K562 (cell line): ENCODE results near the gene DTNBP1. TPM values are rescaled to one million over a fixed set of nuclear protein-coding genes. Genes with fewer than 3 reads are reported as not detected.

Experiments used
- ATF4 ChIP-seq: fragments of 450-650 bp; formaldehyde crosslinking; IDR thresholded peaks from 2 replicates; pipeline ENCODE4 v1.4.0; 2022; ENCODE audit warnings: mild to moderate bottlenecking, moderate library complexity
- BACH1 ChIP-seq: fragments of 200-800 bp; sonication (Bioruptor generic); IDR thresholded peaks from 2 replicates; pipeline ENCODE4 v1.6.1; 2016; ENCODE audit warnings: missing genetic modification characterization, missing compliant biosample characterization
- CREB5 ChIP-seq: fragments of 250-450 bp; sonication (Bioruptor Pico); IDR thresholded peaks from 2 replicates; pipeline ENCODE4 v1.5.0; 2020; ENCODE audit warnings: mild to moderate bottlenecking
- ELF4 ChIP-seq: fragments of 450-650 bp; formaldehyde crosslinking; IDR thresholded peaks from 2 replicates; pipeline ENCODE4 v1.4.0; 2022; ENCODE audit warnings: missing genetic modification characterization
- ESRRA ChIP-seq: fragments of 450-650 bp; IDR thresholded peaks from 2 replicates; pipeline ENCODE4 v1.6.1; 2014; ENCODE audit warnings: low read depth, mild to moderate bottlenecking, moderate library complexity, borderline replicate concordance
- HMG20B ChIP-seq: fragments of 250-450 bp; sonication (Bioruptor Pico); IDR thresholded peaks from 2 replicates; pipeline ENCODE4 v1.5.0; 2021; ENCODE audit warnings: mild to moderate bottlenecking
- HOMEZ ChIP-seq: fragments of 250-450 bp; sonication (Bioruptor Pico); IDR thresholded peaks from 2 replicates; pipeline ENCODE4 v1.4.0; 2020; ENCODE audit warnings: mild to moderate bottlenecking, moderate library complexity
- JUNB ChIP-seq: fragments of 450-650 bp; formaldehyde crosslinking; conservative IDR thresholded peaks from 2 replicates; pipeline ENCODE4 v1.4.0; 2020; ENCODE audit warnings: mild to moderate bottlenecking
- MAZ ChIP-seq, 2 experiments: fragments of 450-650 bp in 1 of 2; sonication (generic) in 1 of 2; formaldehyde crosslinking; IDR thresholded peaks in 1 of 2; conservative IDR thresholded peaks in 1 of 2; 2 replicates each; pipeline versions ENCODE4 v1.4.0 to v1.5.0; 2020; ENCODE audit warnings: mild to moderate bottlenecking in 1 of 2, missing genetic modification reagents in 1 of 2
- NR1H2 ChIP-seq: sonication (generic); formaldehyde crosslinking; IDR thresholded peaks from 2 replicates; pipeline ENCODE4 v1.4.0; 2020; ENCODE audit warnings: mild to moderate bottlenecking, missing genetic modification reagents
- POLR2H ChIP-seq: IDR thresholded peaks from 2 replicates; pipeline ENCODE4 v1.6.1; 2016; ENCODE audit warnings: missing genetic modification characterization, low read depth, mild to moderate bottlenecking, control low read depth, missing compliant biosample characterization, moderate library complexity
- PRDM10 ChIP-seq: fragments of 450-650 bp; IDR thresholded peaks from 2 replicates; pipeline ENCODE4 v1.6.1; 2018; ENCODE audit not compliant: partially characterized antibody
- RCOR1 ChIP-seq, 2 experiments: IDR thresholded peaks; 2 replicates each; pipeline ENCODE4 v1.6.1; 2012; ENCODE audit warnings: low read depth in 2 of 2, low read length in 2 of 2, borderline replicate concordance in 1 of 2, improper control_type of control experiment in 1 of 2
- SIRT6 ChIP-seq: IDR thresholded peaks from one replicate; pipeline ENCODE4 v1.6.1; 2012; ENCODE audit warnings: low read depth, mild to moderate bottlenecking, control low read depth, inconsistent platforms, low read length, moderate library complexity
- STAT5B ChIP-seq: fragments of 250-450 bp; sonication (Bioruptor Pico); IDR thresholded peaks from 2 replicates; pipeline ENCODE4 v1.8.0; 2021; ENCODE audit warnings: mild to moderate bottlenecking, inconsistent platforms
- ZNF551 ChIP-seq: fragments of 250-450 bp; sonication (Bioruptor Pico); IDR thresholded peaks from 2 replicates; pipeline ENCODE4 v1.5.0; 2021; ENCODE audit warnings: mild to moderate bottlenecking, moderate library complexity
- ZNF655 ChIP-seq: fragments of 250-450 bp; sonication (Bioruptor Pico); IDR thresholded peaks from 2 replicates; pipeline ENCODE4 v1.5.0; 2021
- polyA plus RNA-seq, 8 experiments: library from polyadenylated mRNA; depleted of rRNA in 4 of 8; stranded (reverse) in 5 of 8; unstranded in 3 of 8; fragments of >200 nt; fragmentation: Nextera tagmentation in 2 of 8; fragmentation: Illumina TruSeq in 1 of 8; extraction: Ambion mirVana in 2 of 8; extraction: Trizol in 1 of 8; gene quantifications; 2 replicates each; pipeline versions ENCODE4 v1.2.1 to v1.2.3, GENCODE V29; 2011 to 2014; ENCODE audit warnings: inconsistent platforms in 1 of 8, missing spikeins in 1 of 8
- total RNA-seq, 7 experiments: library from RNA; depleted of rRNA in 6 of 7; stranded (reverse); fragments of >200 nt in 6 of 7; fragmentation: Illumina TruSeq in 2 of 7; extraction: Trizol in 2 of 7; gene quantifications; 2 replicates each; pipeline versions ENCODE4 v1.2.1 to v1.2.3, GENCODE V29; 2011 to 2021; ENCODE audit warnings: low replicate concordance in 1 of 7

Gene DTNBP1
- total and polyA plus RNA-seq, 9 of the 15 experiments (the other 6 are each of a cell fraction or from before 2014, with no cell fraction given) = 16.7 to 54.5 (median 21.4) TPM

GRCh38 chr6:15569035-15569995 is 93.5 kb downstream of the DTNBP1 start (continued):
- peak; percentile 81 for TF ChIP-seq PRDM10
- TF ChIP-seq MAZ (CRISPR knock-in tag; conservative IDR thresholded peaks at IDR 0.05 in 1 of 2, IDR thresholded peaks at IDR 0.05 in 1 of 2) = peak in 1 of 2 experiments; percentile 36; a peak in 3 of 4 replicates
- no peak for TF ChIP-seq CREB5 (CRISPR knock-in tag)
- TF ChIP-seq ESRRA = peak; percentile 27; the same call in 1 of the 2 replicates
- TF ChIP-seq HMG20B (CRISPR knock-in tag) = no peak
- no peak for TF ChIP-seq ELF4
- TF ChIP-seq NR1H2 (CRISPR knock-in tag) = no peak
- TF ChIP-seq HOMEZ (CRISPR knock-in tag) = no peak
- no peak for TF ChIP-seq SIRT6
- peak in 1 of 2 experiments; percentile 93; a peak in 3 of 4 replicates for TF ChIP-seq RCOR1 (IDR thresholded peaks at IDR 0.05; ENCODE audit: borderline replicate concordance in 1 of 2, low read depth in 2 of 2, low read length in 2 of 2)
- TF ChIP-seq STAT5B (CRISPR knock-in tag) = no peak
- 0 out of 2 replicates have a peak, but pooled peaks have one; percentile 10 for TF ChIP-seq BACH1
- no peak for TF ChIP-seq ZNF551
- TF ChIP-seq ATF4 (CRISPR knock-in tag) = no peak
- TF ChIP-seq POLR2H = no peak
- no peak for TF ChIP-seq ZNF655 (CRISPR knock-in tag)
- no peak for TF ChIP-seq JUNB (CRISPR knock-in tag)
